HG03025 (cell line): Measurements from ENCODE around the gene ECT2.
"Not testable (repeated sequence)": the region's sequence is repeated elsewhere in the genome, so short reads cannot be mapped to it uniquely, and the experiment has no call there.

Experiments
- ATAC-seq: cut with Tn5 transposase; IDR thresholded peaks from one replicate; pipeline ENCODE4 v1.9.1; 2021; ENCODE audit warnings: mild to moderate bottlenecking, moderate library complexity; ENCODE audit not compliant: unreplicated experiment, low FRiP score

ECT2 gene, protein sequence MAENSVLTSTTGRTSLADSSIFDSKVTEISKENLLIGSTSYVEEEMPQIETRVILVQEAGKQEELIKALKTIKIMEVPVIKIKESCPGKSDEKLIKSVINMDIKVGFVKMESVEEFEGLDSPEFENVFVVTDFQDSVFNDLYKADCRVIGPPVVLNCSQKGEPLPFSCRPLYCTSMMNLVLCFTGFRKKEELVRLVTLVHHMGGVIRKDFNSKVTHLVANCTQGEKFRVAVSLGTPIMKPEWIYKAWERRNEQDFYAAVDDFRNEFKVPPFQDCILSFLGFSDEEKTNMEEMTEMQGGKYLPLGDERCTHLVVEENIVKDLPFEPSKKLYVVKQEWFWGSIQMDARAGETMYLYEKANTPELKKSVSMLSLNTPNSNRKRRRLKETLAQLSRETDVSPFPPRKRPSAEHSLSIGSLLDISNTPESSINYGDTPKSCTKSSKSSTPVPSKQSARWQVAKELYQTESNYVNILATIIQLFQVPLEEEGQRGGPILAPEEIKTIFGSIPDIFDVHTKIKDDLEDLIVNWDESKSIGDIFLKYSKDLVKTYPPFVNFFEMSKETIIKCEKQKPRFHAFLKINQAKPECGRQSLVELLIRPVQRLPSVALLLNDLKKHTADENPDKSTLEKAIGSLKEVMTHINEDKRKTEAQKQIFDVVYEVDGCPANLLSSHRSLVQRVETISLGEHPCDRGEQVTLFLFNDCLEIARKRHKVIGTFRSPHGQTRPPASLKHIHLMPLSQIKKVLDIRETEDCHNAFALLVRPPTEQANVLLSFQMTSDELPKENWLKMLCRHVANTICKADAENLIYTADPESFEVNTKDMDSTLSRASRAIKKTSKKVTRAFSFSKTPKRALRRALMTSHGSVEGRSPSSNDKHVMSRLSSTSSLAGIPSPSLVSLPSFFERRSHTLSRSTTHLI

DNA sequence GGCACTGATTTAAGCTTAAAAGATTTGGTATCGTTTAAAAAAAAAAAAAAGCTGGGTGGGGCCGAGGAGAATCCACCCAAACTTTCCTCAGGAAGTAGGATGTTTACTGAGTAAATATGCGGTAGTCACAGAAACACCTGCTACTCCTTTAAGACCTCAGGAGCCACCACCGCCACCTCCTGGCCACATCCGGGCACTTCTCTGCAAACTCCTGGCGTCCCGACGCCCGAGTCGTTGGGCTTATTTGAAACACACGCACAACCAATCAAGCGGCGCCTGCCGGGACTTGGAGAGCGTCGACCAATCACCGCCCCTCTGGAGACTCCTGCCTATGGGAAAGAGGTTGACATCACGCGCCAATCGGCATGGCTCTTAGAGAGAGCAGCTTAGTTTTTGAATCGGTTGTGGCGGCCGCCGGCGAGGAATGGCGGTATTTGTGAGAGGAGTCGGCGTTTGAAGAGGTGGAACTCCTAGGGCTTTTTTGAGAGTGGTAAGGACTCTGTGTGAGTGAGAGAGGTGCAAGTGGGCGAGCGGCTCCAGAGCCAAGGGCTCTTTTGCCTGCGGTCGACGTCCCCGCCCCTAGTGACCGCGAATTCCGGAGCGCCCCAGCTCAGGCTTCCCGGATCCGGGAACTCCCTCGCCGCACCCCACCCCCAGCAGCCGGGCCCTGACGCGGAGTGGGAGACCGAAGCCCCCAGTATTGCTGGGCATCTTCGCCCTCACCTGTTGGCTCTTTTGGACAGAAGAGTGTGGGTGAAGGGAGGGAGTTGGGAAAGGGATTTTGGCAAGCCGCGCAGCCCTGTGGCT, at the start of gene ECT2:
TSS of gene ECT2 (plus strand) at position 359 of the 807 bp plus-strand sequence. CDS start 3,805 bp downstream, outside the sequence.
- ATAC-seq, result peak; percentile 100

DNA sequence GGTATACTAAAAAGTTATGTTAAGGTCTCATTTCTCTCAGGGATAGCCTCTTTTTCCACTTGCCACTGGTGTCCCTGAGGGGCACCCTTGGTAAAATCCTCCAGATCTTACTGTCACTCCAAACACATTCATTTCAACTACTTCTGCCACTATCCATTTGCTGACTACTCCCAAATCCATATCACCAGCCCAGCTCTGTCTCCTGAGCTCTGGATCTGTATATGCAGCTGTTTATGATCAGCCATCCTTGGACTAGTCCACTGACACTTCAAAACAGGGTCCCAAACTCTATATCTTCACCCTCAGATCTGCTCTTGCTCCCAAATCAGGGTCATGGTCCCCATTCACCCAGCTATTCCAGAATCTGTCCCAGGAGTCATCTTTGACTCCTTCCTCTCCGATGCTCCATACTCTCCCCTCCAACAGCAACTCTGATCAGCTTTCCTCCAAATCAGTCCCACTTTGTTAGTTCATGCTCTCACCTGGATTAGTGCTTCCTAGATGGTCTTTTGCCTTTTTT, 49.5 kb upstream of the ECT2 start:
- ATAC-seq, result no peak

DNA sequence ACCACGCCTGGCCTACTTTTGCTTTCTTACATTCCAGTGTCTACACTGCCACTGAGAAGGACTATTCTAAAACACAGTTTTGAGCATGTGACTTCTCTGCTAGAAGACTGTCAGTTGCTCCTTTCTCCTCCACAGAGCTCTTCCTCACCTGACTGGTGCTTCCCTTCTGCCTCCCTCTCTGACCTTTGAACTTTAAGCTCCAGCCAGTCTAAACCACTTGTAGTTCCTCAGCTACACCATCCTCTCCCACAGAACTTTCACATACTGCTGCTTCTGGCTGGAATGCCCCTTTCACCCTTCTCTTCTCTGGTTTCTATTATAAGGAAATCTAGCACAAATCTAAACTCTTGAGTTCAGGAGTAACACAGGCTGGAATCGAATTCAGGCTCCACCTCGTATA, 48.8 kb upstream of the ECT2 start:
- ATAC-seq, result no peak

DNA sequence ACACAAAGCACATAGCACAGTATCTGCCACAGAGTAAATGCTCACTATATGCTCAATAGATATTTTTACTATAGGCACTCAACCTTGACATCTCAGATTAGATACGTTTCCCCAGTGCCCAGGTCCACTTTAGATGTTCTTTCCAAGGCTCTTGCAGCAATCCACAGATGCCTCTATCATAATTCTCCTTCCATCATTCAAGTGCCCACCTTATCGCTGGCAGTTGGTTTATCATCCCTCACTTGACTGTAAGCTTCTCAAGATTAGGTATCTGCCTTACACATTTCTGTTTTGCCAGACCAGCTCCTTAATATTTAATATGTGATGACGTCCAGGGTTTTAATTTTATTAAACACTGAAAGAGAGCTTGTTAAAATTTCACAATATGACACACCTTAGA, 48.3 kb upstream of the ECT2 start:
- ATAC-seq, result no peak

DNA sequence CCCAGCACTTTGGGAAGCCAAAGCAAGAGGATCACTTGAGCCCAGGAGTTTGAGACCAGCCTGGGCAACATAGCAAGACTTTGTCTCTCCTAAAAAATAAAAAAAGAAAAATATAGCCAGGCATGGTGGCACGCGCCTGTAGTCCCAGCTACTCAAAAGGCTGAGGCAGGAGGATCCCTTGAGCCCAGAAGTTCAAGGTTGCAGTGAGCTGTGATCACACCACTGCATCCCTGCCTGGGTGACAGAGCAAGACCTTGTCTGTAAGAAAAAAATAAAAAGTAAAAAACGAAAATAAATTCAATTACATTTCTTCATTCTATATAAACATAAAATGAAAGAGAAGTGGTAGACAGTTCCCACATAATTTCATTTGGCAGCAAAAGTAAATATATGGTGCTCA, 47.8 kb upstream of the ECT2 start:
- ATAC-seq, result not testable (repeated sequence)

DNA sequence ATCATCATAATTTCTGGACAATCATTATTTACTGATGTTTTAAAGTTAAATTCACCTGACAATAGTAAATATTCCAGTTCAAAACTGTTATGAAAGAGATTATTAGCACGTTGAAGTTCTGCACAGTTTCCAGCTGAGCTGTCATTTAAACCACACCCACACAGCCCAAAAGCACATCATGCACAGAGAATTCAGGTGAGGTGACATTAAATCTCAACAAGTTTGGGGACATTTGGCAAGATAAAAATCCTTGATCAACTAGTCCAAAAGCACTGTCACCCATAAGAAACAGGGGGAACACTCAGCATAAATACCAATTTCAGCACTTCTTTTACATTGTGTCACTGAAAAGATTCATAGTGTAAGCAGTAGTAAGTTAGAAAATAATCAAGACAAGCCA, 46.5 kb upstream of the ECT2 start:
- no peak for ATAC-seq

DNA sequence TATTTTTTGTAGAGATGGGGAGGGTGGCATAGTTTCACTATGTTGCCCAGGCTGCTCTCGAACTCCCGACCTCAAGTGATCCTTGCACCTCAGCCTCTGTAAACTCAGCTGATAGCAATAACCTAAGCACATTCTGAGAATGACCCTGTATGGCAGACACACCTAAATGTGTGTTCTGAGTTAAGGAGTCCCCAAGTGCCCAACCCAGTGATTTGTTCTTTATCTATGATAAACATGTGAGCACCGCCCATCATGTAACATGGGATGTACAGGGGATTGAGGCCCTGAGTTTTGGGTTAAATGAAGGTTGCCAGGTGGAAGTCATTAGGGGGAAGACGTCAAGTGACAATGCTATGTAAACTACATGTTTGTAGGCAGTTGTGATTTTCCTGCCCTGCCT, 45.4 kb upstream of the ECT2 start:
- ATAC-seq, result no peak

DNA sequence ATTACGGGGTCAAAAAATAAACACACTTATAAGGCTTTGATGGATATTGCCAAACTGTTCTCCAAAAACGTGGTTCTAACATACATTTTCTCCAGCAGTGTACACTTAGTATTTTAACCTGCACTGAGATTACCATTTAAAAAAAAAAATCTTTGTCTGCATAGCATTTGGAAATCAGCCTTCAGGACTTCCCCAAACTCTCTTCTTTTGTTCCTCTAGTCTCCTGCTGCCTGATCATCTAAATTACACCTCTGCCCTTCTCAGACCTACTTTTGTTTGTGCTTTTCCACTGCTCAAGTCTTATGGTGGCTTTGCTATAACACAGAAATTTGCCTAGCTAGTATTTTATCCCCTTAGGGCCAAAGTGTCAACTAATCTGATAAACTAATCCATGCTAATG, 43.5 kb upstream of the ECT2 start:
- no peak for ATAC-seq

DNA sequence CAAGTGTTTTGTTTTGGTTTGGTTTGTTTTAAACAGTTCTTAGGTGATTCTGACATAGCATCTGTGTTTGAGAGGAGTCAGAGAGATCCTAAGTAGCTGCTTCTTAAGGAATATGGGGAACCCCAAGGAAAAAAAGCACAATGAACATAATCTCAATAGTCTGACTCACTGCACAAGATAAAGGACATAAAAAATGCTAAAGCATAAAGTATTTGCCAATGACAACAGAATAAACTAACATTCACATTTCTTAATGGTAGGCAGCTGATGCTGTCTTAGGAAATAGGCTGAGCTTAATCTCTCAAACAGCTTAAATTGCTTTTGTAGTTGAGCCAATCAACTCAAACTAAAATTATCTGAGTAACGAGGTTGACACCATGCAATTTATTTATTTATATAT, 42.6 kb upstream of the ECT2 start:
- ATAC-seq, result no peak

DNA sequence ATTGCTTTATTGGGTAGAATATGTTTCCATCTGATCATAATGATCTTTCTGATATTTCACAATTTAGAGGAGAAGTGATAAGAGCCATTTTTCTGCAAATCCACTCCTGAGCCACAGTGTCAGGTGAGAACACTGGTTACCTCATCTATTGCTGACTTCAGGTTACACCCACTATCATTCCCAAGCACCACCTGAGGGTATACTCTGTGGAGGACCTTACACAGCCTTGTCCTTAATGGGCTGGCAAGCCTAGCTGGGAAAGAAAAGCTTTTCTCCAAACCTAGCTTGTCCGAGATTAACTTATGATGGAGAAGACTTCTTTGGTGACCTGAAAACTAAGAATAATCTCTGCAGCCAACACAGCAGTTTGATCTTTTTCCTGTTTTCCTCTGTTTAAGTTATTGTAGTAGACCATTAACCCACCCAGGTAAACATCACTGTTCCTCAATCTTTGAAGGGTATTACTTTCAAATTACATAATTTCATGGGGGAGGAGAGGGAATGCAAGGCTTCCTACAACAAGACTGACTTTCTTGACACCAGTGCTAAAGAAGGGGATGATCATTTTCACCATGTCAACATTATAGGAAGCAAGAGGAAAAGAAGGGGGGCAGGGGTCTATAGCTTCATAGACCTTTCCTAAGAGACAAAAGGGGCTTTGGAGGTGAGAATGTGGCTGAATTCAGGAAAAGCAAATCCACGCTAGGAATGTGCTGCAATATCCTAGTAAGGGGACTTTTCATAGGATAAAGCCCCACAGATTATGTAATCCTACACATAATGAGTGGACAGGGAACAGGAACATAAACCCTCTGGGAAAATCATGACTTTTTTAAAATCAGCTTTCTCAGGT, 41.4 kb upstream of the ECT2 start:
- no peak for ATAC-seq

DNA sequence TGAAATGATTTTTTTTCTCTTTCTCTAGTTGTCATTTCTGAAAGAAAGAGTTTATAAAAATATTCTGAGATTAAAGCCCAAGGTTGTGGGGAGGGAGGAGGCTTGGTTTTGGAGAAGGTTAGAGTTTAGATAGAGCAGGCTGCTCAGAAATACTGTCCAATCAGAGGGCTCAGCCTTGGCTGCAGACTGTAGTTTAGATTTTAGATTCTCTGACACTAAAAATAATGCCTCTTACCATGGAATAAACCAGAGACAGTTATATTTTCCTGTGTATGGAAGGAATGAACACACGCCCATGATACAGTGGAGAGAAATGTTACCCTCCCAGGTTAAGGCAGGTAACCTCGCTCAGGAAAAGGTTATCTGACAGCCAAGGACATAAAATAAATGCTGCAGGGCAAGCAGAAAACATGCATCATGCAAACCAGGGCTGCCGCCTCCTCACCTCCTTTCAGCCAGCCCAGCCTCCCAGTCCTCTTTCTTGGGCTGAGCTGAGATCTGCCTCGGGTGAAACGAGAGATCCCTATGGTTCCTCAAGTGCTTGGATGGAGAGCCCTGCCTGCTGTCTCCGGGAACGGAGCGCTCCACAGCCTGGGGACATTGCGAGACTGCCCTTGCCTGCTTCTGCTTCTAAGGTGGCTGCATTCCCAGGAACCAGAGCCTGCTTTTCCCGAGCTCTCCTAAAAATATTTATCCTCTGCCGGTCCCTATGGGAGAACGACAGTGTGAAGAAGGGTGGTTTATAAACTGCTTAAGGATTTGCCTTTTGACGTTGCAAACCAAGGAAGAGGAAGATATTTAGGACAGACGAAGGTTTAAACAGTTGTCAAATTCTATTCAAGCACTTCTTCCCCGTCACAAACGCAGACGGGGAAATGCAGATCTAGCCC, 40.5 kb upstream of the ECT2 start:
- peak; percentile 11 for ATAC-seq

DNA sequence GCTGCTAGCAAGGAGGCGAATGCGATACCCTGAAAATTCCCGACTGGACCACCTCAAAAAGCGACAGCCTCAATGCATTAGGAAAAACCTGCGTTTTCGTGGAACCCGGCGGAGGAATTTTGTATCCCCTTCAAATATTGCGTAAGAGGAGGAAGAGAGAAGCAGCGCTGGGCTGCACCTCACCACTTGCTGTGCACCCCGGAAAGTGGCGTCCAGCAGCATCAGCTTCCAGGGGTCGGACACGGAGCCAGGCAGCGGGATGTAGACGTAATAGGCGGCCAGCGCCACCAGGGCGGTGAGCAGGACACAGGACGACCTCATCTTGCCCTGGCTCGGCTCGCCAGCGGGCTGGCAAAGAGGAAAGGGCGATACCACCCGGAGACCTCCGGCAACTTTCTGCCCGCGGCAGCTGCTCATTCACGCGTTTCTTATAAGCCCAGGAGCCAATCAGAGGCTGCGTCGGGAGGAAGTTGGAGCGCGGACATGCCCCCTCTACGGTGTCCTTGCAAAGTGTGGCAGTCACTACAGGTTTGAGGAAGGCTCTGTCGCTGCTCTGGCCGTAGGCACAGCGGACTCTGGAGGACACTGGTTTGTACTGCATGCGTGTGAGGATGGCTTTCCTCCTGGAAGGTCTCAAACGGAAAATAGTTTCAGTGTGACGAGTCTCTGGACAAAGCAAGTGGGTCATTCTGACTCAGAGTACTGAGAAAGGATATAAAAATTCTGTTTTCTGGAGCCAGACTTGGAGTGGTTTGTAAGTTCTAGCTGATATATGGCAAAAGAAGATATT, 39.7 kb upstream of the ECT2 start, which contains the start of gene NCEH1:
TSS of gene NCEH1 (minus strand) at position 404 of the 790 bp plus-strand sequence. CDS start at position 321, 83 bp downstream.
- ATAC-seq, result peak; percentile 100

DNA sequence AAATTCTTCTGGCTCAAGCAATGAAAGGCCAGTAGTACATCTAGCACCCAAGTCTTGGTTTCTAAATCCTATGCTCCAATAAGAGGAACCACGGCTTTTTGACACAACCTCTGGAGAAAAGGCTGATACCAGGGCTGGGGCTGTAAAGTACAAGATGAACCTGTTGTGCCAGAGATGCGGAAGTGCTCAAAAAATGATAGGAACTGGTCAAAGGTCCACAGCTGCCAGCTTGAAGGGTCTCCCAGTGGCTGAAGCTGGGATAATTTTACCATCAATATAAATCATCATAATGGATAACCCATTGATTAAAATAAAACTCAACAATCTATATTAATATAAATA, 39.1 kb upstream of the ECT2 start:
- no peak for ATAC-seq

DNA sequence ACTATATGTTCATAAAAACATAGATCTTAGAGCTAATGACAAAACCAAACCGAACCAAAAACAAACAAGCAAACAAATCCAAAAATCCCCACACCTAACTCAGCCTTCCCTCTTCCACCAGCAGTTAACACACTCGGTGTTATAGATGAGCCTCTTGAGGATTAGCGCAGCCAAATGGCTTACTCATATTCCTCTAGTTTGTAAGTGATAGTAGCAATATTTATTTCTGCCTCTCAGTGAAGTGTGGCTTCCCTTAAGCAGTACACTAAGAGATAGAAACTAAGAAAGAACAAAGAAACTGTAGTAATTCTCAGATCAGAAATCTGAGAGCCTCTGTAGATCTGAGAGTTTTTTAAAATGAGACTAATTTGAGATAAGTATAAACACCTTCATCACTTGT, 37.2 kb upstream of the ECT2 start:
- ATAC-seq, result no peak

DNA sequence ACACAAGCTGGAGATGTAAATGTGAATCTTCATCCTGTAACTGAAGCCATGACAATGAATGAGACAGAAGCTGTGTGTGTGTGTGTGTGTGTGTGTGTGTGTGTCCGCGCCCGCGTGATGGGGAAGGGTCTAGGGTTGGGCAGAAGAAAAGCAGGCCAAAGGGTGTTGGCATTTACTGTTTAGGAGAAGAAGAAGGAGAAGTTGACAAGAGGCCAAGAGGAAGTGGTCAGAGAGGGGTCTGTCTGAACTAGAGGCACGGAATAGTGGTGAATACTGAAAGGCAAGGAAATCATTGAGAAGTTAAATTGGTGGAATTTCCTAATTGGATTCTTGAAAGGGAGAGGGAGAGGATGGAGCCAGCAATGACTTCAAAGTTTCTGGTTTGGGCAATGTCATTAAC, 34.0 kb upstream of the ECT2 start:
- no peak for ATAC-seq

DNA sequence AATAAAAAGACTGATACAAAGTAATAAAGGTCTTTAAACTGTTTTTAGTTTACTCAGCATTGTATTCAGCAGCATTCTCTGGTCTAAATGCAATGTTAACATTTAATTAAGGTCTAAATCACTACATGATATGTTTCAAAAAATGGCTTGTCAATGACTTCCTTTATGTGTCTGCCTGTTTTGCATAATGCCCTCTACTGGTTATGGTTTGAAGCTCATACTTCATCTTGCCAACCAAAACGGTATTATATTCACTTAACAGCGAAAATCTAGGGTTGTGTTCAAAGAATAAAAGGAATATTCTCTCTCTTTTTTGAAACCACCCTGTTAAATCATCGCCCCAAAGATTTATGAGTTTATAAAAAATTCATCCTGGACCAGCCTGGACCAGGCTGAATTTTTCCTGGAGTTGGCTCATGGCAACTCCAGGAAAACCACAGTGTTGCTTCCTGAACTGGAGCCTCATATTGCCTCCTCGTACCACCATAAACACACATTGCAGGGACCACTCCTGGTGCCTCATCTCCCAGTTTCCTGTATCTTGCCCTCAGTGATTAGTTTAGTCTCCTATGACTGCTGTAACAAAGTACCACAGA, 32.9 kb upstream of the ECT2 start:
- no peak for ATAC-seq

DNA sequence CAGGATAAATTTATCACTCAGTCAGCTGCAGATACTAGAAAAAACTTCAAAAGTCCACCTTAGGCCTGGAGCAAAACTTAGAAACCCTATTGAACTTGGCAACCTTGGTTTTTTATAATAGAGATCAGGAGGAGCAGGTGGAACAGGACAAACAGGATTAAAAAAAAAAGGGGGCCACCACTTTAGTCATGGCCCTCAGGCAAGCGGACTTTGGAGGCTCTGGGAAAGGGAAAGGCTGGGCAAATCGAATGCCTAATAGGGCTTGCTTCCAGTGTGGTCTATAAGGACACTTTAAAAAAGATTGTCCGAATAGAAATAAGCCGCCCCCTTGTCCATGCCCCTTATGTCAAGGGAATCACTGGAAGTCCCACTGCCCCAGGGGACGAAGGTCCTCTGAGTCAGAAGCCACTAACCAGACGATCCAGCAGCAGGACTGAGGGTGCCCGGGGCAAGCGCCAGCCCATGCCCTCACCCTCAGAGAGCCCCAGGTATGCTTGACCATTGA, 27.9 kb upstream of the ECT2 start:
- ATAC-seq, result not testable (repeated sequence)
